GM21423 (cell line): Measurements from ENCODE around the gene RHOBTB3.
"Not testable (repeated sequence)": the region's sequence is repeated elsewhere in the genome, so short reads cannot be mapped to it uniquely, and the experiment has no call there.

Experiments used
- ATAC-seq: cut with Tn5 transposase; IDR thresholded peaks from one replicate; pipeline ENCODE4 v1.9.1; 2021; ENCODE audit warnings: mild to moderate bottlenecking, moderate library complexity; ENCODE audit not compliant: unreplicated experiment

Gene RHOBTB3

GRCh38 chr5:95730730-95731570 is at the start of gene RHOBTB3:
Gene RHOBTB3, plus strand, starts transcription at chr5:95731336. Its CDS starts 347 bp downstream, at chr5:95731683.
- ATAC-seq = peak; percentile 38

GRCh38 chr5:95682891-95683290 is 48.2 kb upstream of the RHOBTB3 start, which contains the start of gene SPATA9:
Gene SPATA9, minus strand, starts transcription at chr5:95682991. Its CDS starts 137 bp downstream, at chr5:95682854.
- ATAC-seq = no peak

GRCh38 chr5:95684361-95684760 is 46.8 kb upstream of the RHOBTB3 start:
- ATAC-seq = no peak

GRCh38 chr5:95686651-95687050 is 44.5 kb upstream of the RHOBTB3 start:
- no peak for ATAC-seq

GRCh38 chr5:95689680-95690079 is 41.5 kb upstream of the RHOBTB3 start:
- ATAC-seq = no peak

- ATAC-seq = no peak
These were observed 40.8 kb upstream of the RHOBTB3 start for GRCh38 chr5:95690333-95690732.

- no peak for ATAC-seq
These were observed 33.1 kb upstream of the RHOBTB3 start for GRCh38 chr5:95697781-95698681.

GRCh38 chr5:95699337-95699736 is 31.8 kb upstream of the RHOBTB3 start:
- ATAC-seq = no peak

- ATAC-seq = no peak
These were observed 30.1 kb upstream of the RHOBTB3 start for GRCh38 chr5:95701074-95701473.

GRCh38 chr5:95704150-95704549 is 27.0 kb upstream of the RHOBTB3 start:
- no peak for ATAC-seq

- not testable (repeated sequence) for ATAC-seq
These were observed 24.9 kb upstream of the RHOBTB3 start for GRCh38 chr5:95706196-95706595.

- no peak for ATAC-seq
These were observed 24.1 kb upstream of the RHOBTB3 start for GRCh38 chr5:95707055-95707454.

- ATAC-seq = not testable (repeated sequence)
These were observed 23.5 kb upstream of the RHOBTB3 start for GRCh38 chr5:95707534-95708188.

GRCh38 chr5:95708876-95709275 is 22.3 kb upstream of the RHOBTB3 start:
- ATAC-seq = no peak

- no peak for ATAC-seq
These were observed 21.0 kb upstream of the RHOBTB3 start for GRCh38 chr5:95709967-95710650.

GRCh38 chr5:95710651-95711500 is 20.3 kb upstream of the RHOBTB3 start:
- not testable (repeated sequence) for ATAC-seq

GRCh38 chr5:95711501-95712346 is 19.4 kb upstream of the RHOBTB3 start:
- ATAC-seq = no peak

- ATAC-seq = no peak
These were observed 18.7 kb upstream of the RHOBTB3 start for GRCh38 chr5:95712347-95712958.
